ENCODE results near the gene SERTAD1. TPM values are rescaled to one million over a fixed set of nuclear protein-coding genes. Genes with fewer than 3 reads are reported as not detected.
"Not testable (repeated sequence)": the region's sequence is repeated elsewhere in the genome, so short reads cannot be mapped to it uniquely, and the experiment has no call there.

SERTAD1 gene
- total RNA-seq (2014; rRNA removed; shearing (Covaris generic); ENCODE audit: low replicate concordance), result 19.1 and 35.3 TPM in 2 replicates

DNA sequence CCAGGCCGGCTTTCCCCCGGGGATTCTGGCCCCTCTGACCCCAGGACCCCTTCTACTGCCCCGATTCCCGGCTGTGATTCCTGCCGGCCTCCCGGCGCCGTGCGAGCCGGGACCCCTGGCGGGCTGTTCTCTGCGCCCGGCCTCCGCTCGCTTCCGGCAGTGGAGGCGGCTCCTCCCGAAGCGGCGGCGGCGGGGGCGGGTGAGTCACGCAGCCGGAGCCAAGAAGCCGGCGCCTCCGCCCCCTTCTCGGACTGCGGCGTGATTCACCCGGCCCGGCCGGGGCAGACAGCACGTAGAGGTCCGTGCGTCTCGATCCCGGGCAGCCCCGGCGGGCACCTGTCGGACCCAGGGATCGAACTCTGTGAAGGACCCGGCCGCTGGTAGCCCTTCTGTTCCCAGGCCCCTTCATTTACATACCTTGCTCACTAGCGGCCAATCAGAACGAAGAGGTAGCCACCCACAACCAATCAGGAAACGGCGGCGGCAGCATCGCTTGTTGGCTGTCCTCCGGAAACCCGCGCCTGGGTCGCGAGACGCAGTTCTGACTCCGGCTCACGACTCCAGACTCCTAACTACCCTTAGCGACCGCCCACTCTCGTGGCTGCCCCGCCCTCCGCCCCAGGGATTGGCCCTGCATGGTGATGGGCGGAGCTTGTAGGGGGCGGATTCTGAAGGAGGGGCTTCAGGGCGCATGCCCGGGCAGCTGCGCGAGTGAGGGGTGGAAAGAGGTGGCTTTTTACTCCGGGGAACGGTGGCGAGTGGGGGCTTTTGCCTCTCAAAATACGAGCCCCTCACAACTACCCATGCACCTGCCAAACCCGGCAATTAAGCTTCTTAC, at the start of gene SERTAD1:
TSS of gene SERTAD1 (minus strand) at position 543 of the 838 bp plus-strand sequence. CDS start 2,446 bp downstream, outside the sequence.
- Histone ChIP-seq H3K36me3 (peaks cover 27% of the 10 kb centered on the region), H3K4me3 (peak within 1 kb of the TSS; percentile 88), H3K27me3 (no peaks in the 10 kb centered on the region), H3K9me3 (no peaks in the 10 kb centered on the region)
- peak; percentile 99 for DNase-seq

DNA sequence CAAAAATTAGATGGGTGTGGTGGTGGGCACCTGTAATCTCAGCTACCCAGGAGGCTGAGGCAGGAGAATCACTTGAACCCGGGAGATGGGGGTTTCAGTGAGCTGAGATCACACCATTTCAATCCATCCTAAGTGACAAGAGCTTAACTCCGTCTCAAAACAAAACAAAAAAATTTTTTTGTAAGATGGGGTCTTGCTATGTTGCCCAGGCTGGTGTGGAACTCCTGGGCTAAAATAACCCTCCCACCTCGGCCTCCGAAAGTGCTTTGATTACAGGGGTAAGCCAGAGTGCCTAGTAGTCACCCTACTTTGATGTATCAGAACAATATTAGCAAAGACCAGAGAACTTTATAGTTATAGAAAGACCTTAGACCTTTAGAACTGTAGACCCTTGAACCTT, 48.9 kb upstream of the SERTAD1 start:
- no peak for DNase-seq
- no peak overlapping the region for H3K4me3 ChIP-seq
- H3K36me3 ChIP-seq, result no peaks in the 10 kb centered on the region
- H3K9me3 ChIP-seq, result no peaks in the 10 kb centered on the region
- no peaks in the 10 kb centered on the region for H3K27me3 ChIP-seq

GRCh38 chr19:40472516-40472915, 46.7 kb upstream of the SERTAD1 start:
- no peaks in the 10 kb centered on the region for H3K27me3 ChIP-seq
- no peak for DNase-seq
- no peaks in the 10 kb centered on the region for H3K36me3 ChIP-seq
- no peak overlapping the region for H3K4me3 ChIP-seq
- no peaks in the 10 kb centered on the region for H3K9me3 ChIP-seq

DNA sequence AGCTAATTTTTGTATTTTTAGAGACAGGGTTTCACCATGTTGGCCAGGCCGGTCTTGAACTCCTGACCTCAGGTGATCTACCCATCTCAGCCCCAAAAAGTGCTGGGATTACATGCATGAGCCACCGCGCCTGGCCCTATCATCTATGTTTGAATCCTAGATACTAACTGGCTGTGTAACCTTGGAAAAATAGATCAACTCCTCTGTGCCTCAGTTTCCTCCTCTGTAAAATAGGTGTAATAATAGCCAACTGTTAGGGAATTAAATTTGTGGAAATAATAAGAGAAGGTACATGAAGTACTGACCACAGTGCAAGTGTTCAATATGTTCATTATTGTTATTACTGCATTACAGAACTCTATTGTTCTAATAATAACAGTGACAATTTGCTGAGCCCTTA, 45.3 kb upstream of the SERTAD1 start:
- DNase-seq, result no peak
- H3K9me3 ChIP-seq, result no peaks in the 10 kb centered on the region
- no peaks in the 10 kb centered on the region for H3K27me3 ChIP-seq
- no peaks in the 10 kb centered on the region for H3K36me3 ChIP-seq
- H3K4me3 ChIP-seq, result no peak overlapping the region

- no peak overlapping the region for H3K4me3 ChIP-seq
- H3K36me3 ChIP-seq, result no peaks in the 10 kb centered on the region
- no peaks in the 10 kb centered on the region for H3K9me3 ChIP-seq
- no peaks in the 10 kb centered on the region for H3K27me3 ChIP-seq
- DNase-seq, result no peak
Measured at GRCh38 chr19:40469011-40469410, 43.2 kb upstream of the SERTAD1 start.

DNA sequence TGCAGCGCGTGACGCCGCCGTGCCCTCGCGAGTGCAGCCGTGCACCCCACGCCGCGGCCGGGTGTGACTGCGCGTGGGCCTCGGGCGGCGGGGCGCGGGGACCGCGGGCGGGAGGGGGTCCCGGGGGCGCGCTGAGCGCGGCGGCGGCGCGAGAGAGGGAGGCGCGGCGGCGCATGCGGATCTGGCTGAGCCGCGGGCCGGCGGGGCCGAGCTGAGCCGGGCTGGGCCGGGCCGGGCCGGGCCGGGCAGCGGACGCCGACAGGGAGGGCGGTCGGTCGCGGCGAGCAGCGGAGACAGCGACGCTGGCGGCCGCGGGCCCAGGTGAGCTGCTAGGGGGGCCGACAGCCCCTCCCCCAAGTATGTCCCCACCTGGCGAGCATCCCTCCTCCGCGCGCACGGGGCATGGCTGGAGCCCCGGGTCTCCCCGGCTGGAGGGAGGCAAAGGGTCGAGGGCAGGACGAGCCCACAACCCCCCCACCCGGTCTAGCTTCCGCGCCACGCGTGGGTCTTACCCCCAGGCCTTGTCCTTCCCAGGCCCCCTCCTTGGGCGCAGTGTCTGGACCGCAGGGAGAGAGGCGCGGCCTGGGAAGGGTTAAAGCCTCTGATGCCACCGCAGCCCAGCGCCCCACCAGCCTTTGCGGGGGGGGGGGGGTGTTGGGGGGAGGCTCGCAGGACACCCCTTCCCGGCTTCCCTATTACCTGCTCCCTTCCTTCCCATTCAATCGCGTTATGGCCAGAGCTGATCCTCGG, 41.4 kb upstream of the SERTAD1 start, which contains the start of gene SPTBN4:
TSS of gene SPTBN4 (plus strand) at position 17 of the 750 bp plus-strand sequence. CDS start 5,621 bp downstream, outside the sequence.
- Histone ChIP-seq H3K36me3 (no peaks in the 10 kb centered on the region), H3K4me3 (peak within 1 kb of the TSS; percentile 71), H3K27me3 (no peaks in the 10 kb centered on the region), H3K9me3 (no peaks in the 10 kb centered on the region)
- DNase-seq, result no peak

- no peaks in the 10 kb centered on the region for H3K9me3 ChIP-seq
- DNase-seq, result no peak
- H3K4me3 ChIP-seq, result peak overlapping the region; percentile 71
- H3K36me3 ChIP-seq, result no peaks in the 10 kb centered on the region
- H3K27me3 ChIP-seq, result no peaks in the 10 kb centered on the region
Measured at GRCh38 chr19:40466219-40466984, 40.6 kb upstream of the SERTAD1 start.

- Histone ChIP-seq H3K9me3 (no peaks in the 10 kb centered on the region), H3K4me3 (peak within 1 kb of the TSS; percentile 71), H3K27me3 (no peaks in the 10 kb centered on the region), H3K36me3 (no peaks in the 10 kb centered on the region; the same call in 1 of the 2 replicates)
- DNase-seq, result peak; percentile 99
Measured at GRCh38 chr19:40465557-40466218, 39.9 kb upstream of the SERTAD1 start, which contains the start of gene BLVRB. Gene BLVRB (minus strand): TSS chr19:40465745. CDS start chr19:40465688, 57 bp downstream.

DNA sequence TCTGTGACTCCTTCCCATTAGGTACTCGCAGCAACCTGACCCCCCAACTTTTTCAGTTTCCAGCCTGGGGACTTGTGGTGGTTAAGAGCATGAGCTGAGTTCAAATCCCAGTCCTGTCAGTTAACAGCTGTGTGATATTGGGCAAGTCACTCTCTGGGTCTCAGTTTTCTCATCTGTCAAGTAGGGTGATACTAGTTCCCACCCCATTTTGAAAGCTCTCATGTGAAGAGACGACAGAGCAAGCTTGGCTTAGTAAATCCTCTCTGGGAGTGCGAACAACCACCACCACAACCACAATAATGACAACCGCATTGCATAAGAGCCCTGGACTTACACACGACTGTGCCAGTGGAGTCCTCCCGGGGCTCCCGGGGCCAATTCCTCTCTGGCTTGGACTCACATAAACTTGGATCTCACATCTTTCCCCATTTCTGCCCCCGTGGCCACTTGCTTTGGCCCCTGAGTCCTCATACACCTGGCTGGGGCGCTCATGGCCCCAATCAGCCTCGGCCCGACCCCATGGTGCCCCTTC, 39.3 kb upstream of the SERTAD1 start:
- DNase-seq, result no peak
- peak overlapping the region; percentile 71 for H3K4me3 ChIP-seq
- H3K27me3 ChIP-seq, result no peaks in the 10 kb centered on the region
- no peaks in the 10 kb centered on the region; the same call in 1 of the 2 replicates for H3K36me3 ChIP-seq
- H3K9me3 ChIP-seq, result no peaks in the 10 kb centered on the region

- no peaks in the 10 kb centered on the region for H3K9me3 ChIP-seq
- no peaks in the 10 kb centered on the region for H3K27me3 ChIP-seq
- H3K36me3 ChIP-seq, result no peaks in the 10 kb centered on the region; the same call in 1 of the 2 replicates
- DNase-seq, result peak; percentile 88
- peak overlapping the region; percentile 71 for H3K4me3 ChIP-seq
Measured at GRCh38 chr19:40464059-40465024, 38.5 kb upstream of the SERTAD1 start.

- H3K4me3 ChIP-seq, result peak overlapping the region; percentile 7; the same call in 1 of the 2 replicates
- not testable (repeated sequence) for H3K36me3 ChIP-seq, H3K9me3 ChIP-seq, H3K27me3 ChIP-seq
- DNase-seq, result peak; percentile 38
Measured at GRCh38 chr19:40463587-40464037, 37.8 kb upstream of the SERTAD1 start.

DNA sequence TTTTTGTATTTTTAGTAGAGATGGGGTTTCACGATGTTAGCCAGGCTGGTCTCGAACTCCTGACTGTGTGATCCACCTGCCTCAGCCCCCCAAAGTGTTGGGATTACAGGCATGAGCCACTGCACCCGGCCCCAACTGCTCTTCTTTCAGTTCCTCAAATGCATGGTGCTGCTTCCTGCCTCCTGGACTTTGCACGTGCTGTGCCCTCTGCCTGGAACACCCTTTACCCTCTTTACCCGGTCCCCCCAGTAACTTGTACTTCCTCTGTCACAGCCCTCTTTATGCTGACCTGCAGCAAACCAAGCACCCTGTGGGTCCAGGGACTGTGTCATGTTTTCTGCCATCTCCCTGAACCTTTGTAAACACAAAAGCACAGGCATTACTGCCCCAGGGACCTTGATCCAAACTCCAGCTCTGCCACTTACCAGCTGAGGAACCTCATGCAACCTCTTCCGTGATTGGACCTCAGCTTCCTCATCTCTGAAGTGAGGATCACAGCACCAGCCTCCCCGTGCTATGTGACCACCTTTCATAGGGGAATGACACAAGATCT, 36.0 kb upstream of the SERTAD1 start:
- no peak overlapping the region for H3K4me3 ChIP-seq
- DNase-seq, result no peak
- H3K27me3 ChIP-seq, result no peaks in the 10 kb centered on the region
- peaks cover 3% of the 10 kb centered on the region for H3K36me3 ChIP-seq
- no peaks in the 10 kb centered on the region for H3K9me3 ChIP-seq

- peaks cover 4% of the 10 kb centered on the region for H3K36me3 ChIP-seq
- H3K9me3 ChIP-seq, result no peaks in the 10 kb centered on the region
- H3K4me3 ChIP-seq, result no peak overlapping the region
- no peak for DNase-seq
- no peaks in the 10 kb centered on the region for H3K27me3 ChIP-seq
Measured at GRCh38 chr19:40460185-40460584, 34.4 kb upstream of the SERTAD1 start.

GRCh38 chr19:40458597-40458974, 32.8 kb upstream of the SERTAD1 start:
- DNase-seq, result no peak
- Histone ChIP-seq H3K4me3 (no peak overlapping the region), H3K36me3 (peaks cover 5% of the 10 kb centered on the region), H3K9me3 (no peaks in the 10 kb centered on the region), H3K27me3 (no peaks in the 10 kb centered on the region)

All from MG63 (cell line).